ENCODE measurements around the gene ACSM5.

The ACSM5 gene

DNA sequence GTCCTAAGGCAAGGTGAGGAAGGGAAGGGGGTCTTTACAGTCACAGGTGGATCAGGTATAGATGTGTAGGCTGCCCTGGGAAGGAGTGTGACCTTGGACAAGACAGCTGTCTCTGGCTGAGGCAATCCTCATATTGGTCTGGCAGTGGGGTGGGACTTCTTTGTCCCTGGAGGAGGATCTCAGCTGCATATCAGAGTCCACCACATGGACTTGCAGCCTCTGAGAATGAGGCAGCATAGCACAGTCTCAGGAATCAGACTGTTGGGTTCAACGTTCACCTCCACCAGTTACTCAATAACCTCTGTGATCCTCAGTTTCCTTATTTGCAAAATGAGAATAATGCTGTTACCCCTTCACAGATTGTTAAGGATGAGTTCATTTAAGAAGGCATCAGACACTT, 75.4 kb downstream of the ACSM5 start:
- DNase-seq = no peak
- TF ChIP-seq, protein P1, sequence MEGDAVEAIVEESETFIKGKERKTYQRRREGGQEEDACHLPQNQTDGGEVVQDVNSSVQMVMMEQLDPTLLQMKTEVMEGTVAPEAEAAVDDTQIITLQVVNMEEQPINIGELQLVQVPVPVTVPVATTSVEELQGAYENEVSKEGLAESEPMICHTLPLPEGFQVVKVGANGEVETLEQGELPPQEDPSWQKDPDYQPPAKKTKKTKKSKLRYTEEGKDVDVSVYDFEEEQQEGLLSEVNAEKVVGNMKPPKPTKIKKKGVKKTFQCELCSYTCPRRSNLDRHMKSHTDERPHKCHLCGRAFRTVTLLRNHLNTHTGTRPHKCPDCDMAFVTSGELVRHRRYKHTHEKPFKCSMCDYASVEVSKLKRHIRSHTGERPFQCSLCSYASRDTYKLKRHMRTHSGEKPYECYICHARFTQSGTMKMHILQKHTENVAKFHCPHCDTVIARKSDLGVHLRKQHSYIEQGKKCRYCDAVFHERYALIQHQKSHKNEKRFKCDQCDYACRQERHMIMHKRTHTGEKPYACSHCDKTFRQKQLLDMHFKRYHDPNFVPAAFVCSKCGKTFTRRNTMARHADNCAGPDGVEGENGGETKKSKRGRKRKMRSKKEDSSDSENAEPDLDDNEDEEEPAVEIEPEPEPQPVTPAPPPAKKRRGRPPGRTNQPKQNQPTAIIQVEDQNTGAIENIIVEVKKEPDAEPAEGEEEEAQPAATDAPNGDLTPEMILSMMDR (IDR thresholded peaks at IDR 0.05; ENCODE audit: low read depth, low read length, missing control alignments) = no peak
- Histone ChIP-seq H3K4me3 (ENCODE audit: low read depth, low read length) (no peak overlapping the region), H3K27me3 (replicated peaks) (no peaks in the 10 kb centered on the region), H3K27ac (no peak overlapping the region), H3K36me3 (replicated peaks) (no peaks in the 10 kb centered on the region)
- in situ Hi-C loops (cut with HindIII; ENCODE audit: low pct_ligation_motif_present, low sequenced_read_pairs) = no loop called here

DNA sequence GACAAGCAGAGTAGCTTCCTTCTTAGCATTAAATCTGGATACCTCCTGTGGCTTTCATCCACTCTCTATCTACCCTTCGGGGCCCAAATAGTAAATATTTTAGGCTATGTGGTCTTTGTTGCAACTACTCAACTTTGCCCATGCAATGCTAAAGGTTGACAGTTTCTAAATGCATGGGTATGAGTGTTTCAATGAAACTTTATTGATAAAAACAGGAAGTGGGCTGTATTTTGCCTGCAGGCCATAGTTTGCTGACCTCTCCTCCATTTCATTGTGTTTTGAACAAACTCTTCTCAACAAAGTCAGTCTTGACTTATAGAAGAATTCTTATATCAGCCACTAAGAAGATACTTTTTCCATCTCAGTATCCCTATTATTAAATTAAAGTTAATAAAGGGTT, 76.1 kb downstream of the ACSM5 start:
- TF ChIP-seq, protein P1 (IDR thresholded peaks at IDR 0.05; ENCODE audit: low read depth, low read length, missing control alignments) = no peak
- no peak overlapping the region for H3K4me3 ChIP-seq (ENCODE audit: low read depth, low read length)
- no peak overlapping the region for H3K27ac ChIP-seq
- in situ Hi-C loops (cut with HindIII; ENCODE audit: low pct_ligation_motif_present, low sequenced_read_pairs) = no loop called here
- no peaks in the 10 kb centered on the region for H3K36me3 ChIP-seq (replicated peaks)
- no peak for DNase-seq
- no peaks in the 10 kb centered on the region for H3K27me3 ChIP-seq (replicated peaks)
